Measurements from ENCODE around the gene STAT4.

STAT4 gene

DNA sequence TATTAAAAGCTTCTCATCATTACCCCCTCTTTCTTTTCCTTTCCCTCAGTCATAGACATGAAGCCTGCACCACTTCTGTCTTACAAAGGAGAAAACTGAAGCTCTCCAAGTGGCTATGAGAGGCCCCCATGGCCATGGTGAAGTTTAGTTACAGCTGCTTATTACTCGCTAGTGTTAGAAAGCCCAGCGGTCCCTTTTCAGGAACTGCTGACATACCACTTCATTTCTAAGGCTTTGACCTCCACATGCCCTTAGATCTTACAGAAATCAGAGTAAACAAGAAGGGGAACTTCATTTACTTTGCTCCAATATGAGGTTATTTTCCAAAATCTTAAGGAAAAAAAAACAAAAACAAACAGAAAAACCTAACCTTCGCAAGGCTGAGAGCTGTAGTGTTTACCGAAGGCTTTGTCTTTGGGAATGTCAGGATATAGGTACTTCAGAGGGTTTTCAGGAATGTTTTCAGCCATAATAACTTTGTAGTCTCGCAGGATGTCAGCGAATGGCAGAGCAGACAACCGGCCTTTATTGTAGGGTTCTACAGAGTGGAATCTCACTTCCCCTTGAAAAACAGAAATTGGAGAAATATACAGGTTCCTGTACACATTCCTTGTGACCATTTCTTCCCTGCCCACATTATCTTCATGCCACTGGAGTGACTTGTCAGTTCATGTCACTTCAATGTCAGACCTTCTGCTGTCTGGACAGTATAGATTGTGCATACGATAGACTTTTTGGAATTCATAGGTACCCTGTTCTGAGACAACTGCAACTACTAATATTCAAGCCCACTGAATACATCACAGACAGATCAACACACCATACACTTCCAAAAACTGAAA, 118.0 kb downstream of the STAT4 start:
- no peak for FAIRE-seq
- TF ChIP-seq POLR2AphosphoS5 (IDR thresholded peaks at IDR 0.05; ENCODE audit: low read depth, low read length) (no peak), TAF1 (IDR thresholded peaks at IDR 0.05; ENCODE audit: borderline replicate concordance, low read depth, low read length) (no peak), POLR2A (IDR thresholded peaks at IDR 0.05; ENCODE audit: low read depth, low read length) (no peak)

DNA sequence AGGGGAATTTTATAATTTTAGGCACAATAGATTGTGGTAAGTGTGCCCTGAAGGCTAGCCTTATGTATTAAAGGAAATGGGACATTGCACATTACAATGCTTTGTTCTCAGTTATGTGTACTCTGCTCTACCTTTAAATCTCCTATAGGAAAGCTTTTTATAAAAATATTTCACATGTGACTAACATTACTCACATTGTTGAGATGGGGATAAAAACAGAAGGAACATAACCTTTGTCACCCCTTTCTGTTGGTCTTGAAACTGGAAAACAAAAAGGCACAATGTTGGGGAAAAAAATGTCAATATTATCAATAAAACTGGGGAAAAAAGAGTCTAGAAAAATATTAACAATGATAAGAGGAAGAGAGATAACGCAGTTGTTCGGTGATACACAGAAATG, 119.5 kb downstream of the STAT4 start:
- FAIRE-seq (no peak), DNase-seq (ENCODE audit: insufficient read length) (no peak)
- TF ChIP-seq POLR2A (IDR thresholded peaks at IDR 0.05; ENCODE audit: low read depth, low read length) (no peak), POLR2AphosphoS5 (IDR thresholded peaks at IDR 0.05; ENCODE audit: low read depth, low read length) (no peak), TAF1 (IDR thresholded peaks at IDR 0.05; ENCODE audit: borderline replicate concordance, low read depth, low read length) (no peak)

More for the DNA sequence above, 118.0 kb downstream of the STAT4 start:
- DNase-seq (ENCODE audit: insufficient read length), result no peak

DNA sequence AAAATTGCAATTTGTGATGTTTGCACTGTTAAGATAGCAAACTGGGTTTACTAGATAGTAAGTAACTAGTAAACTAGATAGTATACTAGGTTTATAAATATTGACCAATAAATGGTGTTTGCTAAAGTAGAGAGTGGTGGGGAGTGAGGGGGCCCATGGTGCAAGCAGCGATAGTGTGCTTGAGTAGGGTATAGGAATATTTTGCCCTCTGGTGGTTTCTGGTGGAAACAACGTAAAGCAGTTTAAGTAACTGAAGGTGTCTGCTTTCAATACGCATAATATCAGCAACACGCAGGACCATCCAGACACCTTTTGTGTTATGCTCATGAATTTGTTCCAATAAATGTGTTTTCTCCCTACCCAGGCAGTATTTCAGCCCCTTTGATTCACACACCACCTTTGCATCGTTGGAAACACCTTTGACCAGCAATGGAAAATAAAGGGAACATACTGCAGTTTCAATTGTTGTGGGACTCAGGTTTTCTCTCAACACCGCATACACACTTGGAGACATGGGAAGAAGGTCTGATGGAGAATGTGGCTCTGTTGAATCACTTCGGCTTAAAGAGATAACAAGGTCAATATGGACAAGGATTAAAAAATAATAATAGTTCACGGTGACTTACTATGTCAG, 120.2 kb downstream of the STAT4 start:
- FAIRE-seq (peak; percentile 94), DNase-seq (ENCODE audit: insufficient read length) (no peak)
- TF ChIP-seq POLR2AphosphoS5 (IDR thresholded peaks at IDR 0.05; ENCODE audit: low read depth, low read length) (no peak), TAF1 (IDR thresholded peaks at IDR 0.05; ENCODE audit: borderline replicate concordance, low read depth, low read length) (no peak), POLR2A (IDR thresholded peaks at IDR 0.05; ENCODE audit: low read depth, low read length) (no peak)

DNA sequence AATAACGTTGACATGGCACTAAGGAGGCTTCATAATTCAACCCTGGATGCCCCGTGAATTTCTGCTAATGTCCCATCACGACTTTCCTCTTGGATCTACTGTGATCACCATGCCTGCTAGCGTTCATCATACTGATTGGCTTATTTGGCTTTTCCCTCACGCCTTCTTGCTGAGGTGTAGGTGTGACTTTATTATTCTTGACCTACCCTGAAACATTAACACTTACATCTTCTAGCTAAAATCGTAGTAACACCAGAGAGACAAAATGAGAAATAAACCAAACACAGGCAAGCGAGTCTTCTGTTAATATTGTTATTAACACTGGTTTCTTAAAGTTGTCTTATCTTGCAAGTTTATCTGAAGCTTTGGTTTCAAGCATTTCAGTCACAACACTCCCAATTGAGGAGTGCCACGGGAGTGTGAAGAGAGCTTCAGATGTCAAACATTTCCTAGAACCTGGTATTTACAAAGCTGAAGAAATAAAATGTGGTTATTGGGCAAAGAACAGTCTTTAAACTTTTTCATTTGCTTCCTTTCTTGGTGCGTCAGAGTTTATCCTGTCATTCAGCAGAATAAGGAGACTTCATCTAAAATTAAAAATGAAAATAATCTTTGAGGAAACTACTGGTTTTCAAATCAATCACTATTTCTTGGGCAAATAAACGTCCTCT, 121.4 kb downstream of the STAT4 start:
- TF ChIP-seq POLR2AphosphoS5 (IDR thresholded peaks at IDR 0.05; ENCODE audit: low read depth, low read length) (no peak), TAF1 (IDR thresholded peaks at IDR 0.05; ENCODE audit: borderline replicate concordance, low read depth, low read length) (no peak), POLR2A (IDR thresholded peaks at IDR 0.05; ENCODE audit: low read depth, low read length) (no peak)
- FAIRE-seq (no peak), DNase-seq (ENCODE audit: insufficient read length) (no peak)

DNA sequence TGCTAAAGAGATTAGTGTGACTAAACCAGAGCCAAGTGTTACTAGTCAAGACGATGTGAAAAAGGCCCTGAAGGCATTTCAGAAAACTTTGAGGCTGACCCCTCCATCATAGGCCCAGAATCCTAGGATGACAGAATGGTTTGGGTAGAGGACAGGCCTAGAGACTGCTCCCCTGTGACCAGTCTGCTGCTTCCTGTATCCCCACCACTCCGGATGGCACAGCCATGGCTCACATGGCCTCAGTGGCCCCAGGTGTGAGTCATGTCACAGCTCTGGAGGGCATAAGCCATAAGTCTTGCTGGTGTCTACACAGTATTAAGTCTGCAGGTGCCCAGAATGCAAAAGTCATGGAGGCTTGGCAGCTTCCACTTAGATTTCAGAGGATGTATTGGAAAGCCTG, 124.4 kb downstream of the STAT4 start:
- DNase-seq (ENCODE audit: insufficient read length), result no peak
- TF ChIP-seq TAF1 (IDR thresholded peaks at IDR 0.05; ENCODE audit: borderline replicate concordance, low read depth, low read length) (no peak), POLR2A (IDR thresholded peaks at IDR 0.05; ENCODE audit: low read depth, low read length) (no peak), POLR2AphosphoS5 (IDR thresholded peaks at IDR 0.05; ENCODE audit: low read depth, low read length) (no peak)
- no peak for FAIRE-seq

DNA sequence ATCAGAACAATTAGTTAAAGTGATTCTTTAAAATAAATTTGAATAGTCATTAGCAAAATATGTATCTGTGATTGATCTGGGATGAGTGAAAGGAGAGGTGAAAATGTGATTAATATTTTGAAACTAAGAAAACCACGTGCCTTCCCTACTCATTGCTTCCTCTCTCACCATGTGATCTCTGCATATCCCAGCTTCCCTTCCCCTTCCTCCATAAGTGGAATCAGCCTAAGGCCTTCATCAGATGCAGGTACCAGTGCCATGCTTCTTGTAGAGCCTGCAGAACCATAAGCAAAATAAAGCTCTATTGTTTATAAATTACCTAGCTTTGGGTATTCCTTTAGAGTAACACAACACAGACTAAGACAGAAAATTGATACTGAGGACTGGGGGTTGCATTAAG, 125.7 kb downstream of the STAT4 start:
- no peak for DNase-seq (ENCODE audit: insufficient read length)
- no peak for TF ChIP-seq POLR2AphosphoS5 (IDR thresholded peaks at IDR 0.05; ENCODE audit: low read depth, low read length)
- no peak for TF ChIP-seq TAF1 (IDR thresholded peaks at IDR 0.05; ENCODE audit: borderline replicate concordance, low read depth, low read length)
- no peak for TF ChIP-seq POLR2A (IDR thresholded peaks at IDR 0.05; ENCODE audit: low read depth, low read length)
- FAIRE-seq, result no peak

DNA sequence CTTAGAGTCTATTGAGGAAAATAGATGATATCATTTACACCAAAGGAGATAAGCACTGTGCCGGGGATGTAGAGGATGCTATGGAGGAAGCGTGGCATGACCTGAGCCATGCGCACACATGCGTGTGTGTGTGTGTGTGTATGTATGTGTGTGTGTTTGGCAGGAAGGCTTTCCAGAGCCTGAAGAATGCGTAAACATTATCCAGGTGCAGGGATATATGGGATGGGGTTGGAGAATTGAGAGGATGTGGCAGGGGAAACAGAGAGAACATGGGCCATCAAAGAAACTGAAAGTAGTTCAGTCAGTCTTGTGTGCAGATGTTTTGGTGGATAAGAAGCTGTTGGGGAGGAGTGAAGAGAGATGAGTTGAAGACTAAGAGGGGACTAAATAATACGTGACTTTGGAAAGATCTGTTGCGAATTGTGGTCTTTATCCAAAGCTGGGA, 127.5 kb downstream of the STAT4 start:
- no peak for DNase-seq (ENCODE audit: insufficient read length)
- peak; percentile 21 for FAIRE-seq
- TF ChIP-seq POLR2AphosphoS5 (IDR thresholded peaks at IDR 0.05; ENCODE audit: low read depth, low read length), result no peak
- no peak for TF ChIP-seq TAF1 (IDR thresholded peaks at IDR 0.05; ENCODE audit: borderline replicate concordance, low read depth, low read length)
- no peak for TF ChIP-seq POLR2A (IDR thresholded peaks at IDR 0.05; ENCODE audit: low read depth, low read length)

DNA sequence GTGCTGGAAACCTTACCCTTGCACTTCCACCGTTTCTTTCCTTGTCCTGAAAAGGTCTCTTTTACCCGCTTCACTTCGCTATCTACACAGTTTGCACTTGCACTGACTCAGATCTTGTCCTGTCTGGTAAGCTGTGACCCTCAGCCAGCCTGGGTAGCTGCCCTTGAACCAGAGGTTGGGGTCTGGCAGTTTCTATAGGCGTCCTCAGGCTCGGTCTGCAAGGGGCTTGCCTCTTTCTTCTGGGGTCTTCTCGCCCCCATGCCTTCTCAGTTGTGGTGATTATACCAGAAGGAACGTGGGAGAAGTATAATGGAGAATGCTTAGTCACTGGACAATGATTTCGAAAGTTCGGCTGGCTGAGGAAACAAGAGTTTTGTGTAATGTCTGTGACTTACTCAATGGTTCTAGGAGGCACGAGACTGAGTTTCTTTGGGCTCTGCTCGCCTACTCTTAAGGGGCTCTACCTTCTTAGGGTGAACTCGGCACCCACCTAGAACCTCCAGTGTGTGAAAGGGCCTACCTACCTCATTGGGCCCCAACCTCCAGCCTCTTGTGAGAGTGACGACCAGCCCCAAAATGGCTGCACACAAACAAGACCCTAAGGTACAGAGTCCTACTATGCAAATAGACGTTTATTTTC, 129.9 kb downstream of the STAT4 start:
- DNase-seq (ENCODE audit: insufficient read length) (no peak), FAIRE-seq (peak; percentile 14)
- TF ChIP-seq POLR2A (IDR thresholded peaks at IDR 0.05; ENCODE audit: low read depth, low read length) (peak; percentile 81), TAF1 (IDR thresholded peaks at IDR 0.05; ENCODE audit: borderline replicate concordance, low read depth, low read length) (no peak; the same call in 1 of the 2 replicates), POLR2AphosphoS5 (IDR thresholded peaks at IDR 0.05; ENCODE audit: low read depth, low read length) (peak; percentile 72; the same call in 1 of the 2 replicates)

DNA sequence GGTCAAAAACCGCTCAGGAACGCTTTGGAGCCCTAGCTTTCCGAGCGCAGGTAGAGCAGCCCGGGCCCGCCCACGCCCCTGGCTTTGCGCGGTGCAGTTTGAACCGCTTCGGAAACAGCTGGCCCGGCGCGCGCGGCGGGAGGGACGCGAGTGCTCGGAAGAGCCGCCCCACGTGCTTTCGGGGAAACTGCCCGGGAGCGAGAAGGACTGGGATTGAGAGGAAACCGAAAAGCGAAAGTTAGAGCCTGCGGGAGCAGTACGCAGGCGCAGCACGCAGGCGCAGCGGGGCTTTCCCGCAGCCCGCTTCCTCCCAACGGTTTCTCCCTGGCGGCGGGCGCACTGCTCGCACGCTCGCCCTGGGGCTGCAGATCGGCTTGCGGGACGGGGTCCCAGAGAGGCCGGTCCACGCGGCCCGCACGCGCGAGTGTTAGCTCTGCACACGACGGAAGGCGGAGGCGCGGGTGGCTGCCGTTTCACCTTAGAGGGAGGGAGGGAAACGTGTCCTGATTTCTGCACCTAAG, 130.5 kb downstream of the STAT4 start:
- DNase-seq (ENCODE audit: insufficient read length), result peak; percentile 74
- FAIRE-seq, result peak; percentile 93
- TF ChIP-seq TAF1 (IDR thresholded peaks at IDR 0.05; ENCODE audit: borderline replicate concordance, low read depth, low read length) (peak; percentile 93), POLR2A (IDR thresholded peaks at IDR 0.05; ENCODE audit: low read depth, low read length) (peak; percentile 92; the same call in 1 of the 2 replicates), POLR2AphosphoS5 (IDR thresholded peaks at IDR 0.05; ENCODE audit: low read depth, low read length) (peak; percentile 85)

DNA sequence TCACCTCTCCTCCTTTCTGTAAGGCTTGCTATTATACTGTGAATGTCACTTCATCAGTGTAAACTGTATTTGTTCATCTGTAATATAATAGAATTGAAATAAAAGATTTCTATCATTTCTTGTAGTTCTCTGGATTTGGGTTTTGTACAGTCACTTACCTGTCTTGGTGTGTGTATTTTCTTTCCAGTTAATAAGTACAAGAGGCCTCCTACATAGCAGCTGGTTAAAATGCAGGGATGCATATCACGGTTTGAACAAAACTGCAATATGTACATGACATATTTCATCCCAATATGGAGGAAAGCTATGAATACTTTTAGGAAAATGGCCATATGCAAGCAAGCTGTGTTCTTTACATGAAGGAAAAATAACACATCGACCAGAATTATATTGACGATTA, 131.4 kb downstream of the STAT4 start:
- no peak for TF ChIP-seq POLR2AphosphoS5 (IDR thresholded peaks at IDR 0.05; ENCODE audit: low read depth, low read length)
- TF ChIP-seq TAF1 (IDR thresholded peaks at IDR 0.05; ENCODE audit: borderline replicate concordance, low read depth, low read length), result no peak
- FAIRE-seq, result peak; percentile 24
- DNase-seq (ENCODE audit: insufficient read length), result no peak

DNA sequence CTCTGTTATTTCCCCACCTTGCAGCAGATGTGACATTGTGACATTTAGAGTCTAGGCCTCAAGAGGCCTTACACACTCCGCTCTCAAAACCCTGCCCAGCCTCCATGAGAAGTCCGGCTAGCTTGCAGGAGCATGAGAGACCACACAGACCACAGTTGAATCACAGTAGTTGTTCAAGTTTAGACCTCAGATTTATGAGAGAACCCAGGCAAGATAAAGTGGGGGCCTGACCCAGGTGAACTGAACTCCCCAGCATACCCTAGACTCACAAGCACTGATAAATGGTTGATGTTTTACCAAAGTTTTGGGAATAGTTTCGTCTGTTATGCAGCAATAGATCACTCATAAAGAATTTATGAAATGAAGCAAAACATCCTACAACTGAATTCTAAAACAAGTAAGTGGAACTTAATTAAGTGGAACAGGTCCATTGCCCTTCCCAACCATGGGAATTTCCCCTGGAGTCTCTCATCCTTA, 132.1 kb downstream of the STAT4 start:
- FAIRE-seq, result no peak
- TF ChIP-seq TAF1 (IDR thresholded peaks at IDR 0.05; ENCODE audit: borderline replicate concordance, low read depth, low read length) (no peak), POLR2A (IDR thresholded peaks at IDR 0.05; ENCODE audit: low read depth, low read length) (no peak), POLR2AphosphoS5 (IDR thresholded peaks at IDR 0.05; ENCODE audit: low read depth, low read length) (no peak)
- DNase-seq (ENCODE audit: insufficient read length), result no peak
